Body of pancreas (tissue), 4 donors: Measurements from ENCODE around the gene ZNF771. TPM values are rescaled to one million over a fixed set of nuclear protein-coding genes. Genes with fewer than 3 reads are reported as not detected.
"Not testable (repeated sequence)": the region's sequence is repeated elsewhere in the genome, so short reads cannot be mapped to it uniquely, and the experiment has no call there.

ENCODE experiments used
- ATAC-seq: fragments of 150-250 bp; one replicate; pipeline ENCODE4 v1.9.1; 2016
- DNase-seq, 4 donors: peaks; one replicate each; pipeline ENCODE4 v3.0.0-alpha.2; 2019
- H3K27ac ChIP-seq, 4 donors: fragments of 200-600 bp; sonication (generic); 1 replicate in 3 of 4; 2 replicates in 1 of 4; pipeline versions ENCODE4 v1.5.1 to v1.6.1; 2016 to 2019; ENCODE audit warnings: mild to moderate bottlenecking in 1 of 4, mixed read lengths in 1 of 4, moderate library complexity in 1 of 4
- H3K27me3 ChIP-seq, 2 donors: fragments of 200-600 bp; sonication (generic); one replicate each; pipeline ENCODE4 v1.6.0; 2016; ENCODE audit warnings: mild to moderate bottlenecking in 1 of 2
- H3K36me3 ChIP-seq, 2 donors: fragments of 200-600 bp; sonication (generic); replicated peaks in 1 of 2; 2 replicates each; pipeline ENCODE4 v1.5.1; 2016; ENCODE audit warnings: low read depth in 2 of 2; ENCODE audit not compliant: insufficient read depth in 1 of 2
- H3K4me1 ChIP-seq: fragments of 200-600 bp; sonication (generic); one replicate; pipeline ENCODE4 v1.6.0; 2016
- H3K4me3 ChIP-seq, 2 donors: fragments of 200-600 bp; sonication (generic); 1 replicate in 1 of 2; 2 replicates in 1 of 2; pipeline ENCODE4 v1.5.1; 2016 to 2019
- H3K9me3 ChIP-seq, 3 donors: fragments of 200-600 bp; sonication (generic); 1 replicate in 2 of 3; 2 replicates in 1 of 3; pipeline ENCODE4 v1.5.1; 2016
- CTCF ChIP-seq, 7 experiments: fragments of 450-650 bp in 4 of 7; fragments of 200-600 bp in 3 of 7; sonication (generic) in 3 of 7; IDR thresholded peaks; one replicate each; pipeline ENCODE4 v1.5.1; 2016 to 2019; ENCODE audit warnings: antibody characterized with exemption in 7 of 7
- POLR2A ChIP-seq, 3 donors: fragments of 450-650 bp; IDR thresholded peaks; one replicate each; pipeline ENCODE4 v1.6.1; 2016; ENCODE audit warnings: antibody characterized with exemption in 3 of 3, mild to moderate bottlenecking in 2 of 3
- WGBS, 2 donors: methylation state at CpG; one replicate each; pipeline ENCODE4 v1.1.5; 2017; 5-methylcytosine and 5-hydroxymethylcytosine counted together
- intact Hi-C: fragments of 100-400 bp; cut with DNase I; formaldehyde crosslinking; loops from one replicate; pipeline ENCODE4 v1.15.1; 2023
- total RNA-seq, 2 donors: library from RNA; depleted of rRNA; stranded (reverse); fragments of >200 nt; gene quantifications; one replicate each; pipeline ENCODE4 v1.1.0, GENCODE V29; 2016

The ZNF771 gene
- total RNA-seq, 2 donors from 2014 or later: 16.6 to 18.8 TPM

- no peak for DNase-seq
- Histone ChIP-seq H3K27me3 (no peaks in the 10 kb centered on the region), H3K4me3 (no peak overlapping the region), H3K27ac (no peak overlapping the region), H3K9me3 (no peaks in the 10 kb centered on the region), H3K36me3 (no peaks in the 10 kb centered on the region), H3K4me1 (no peaks in the 10 kb centered on the region)
- WGBS, 2 donors: 85 to 86% methylated on average over 16 of the region's 16 CpGs
- intact Hi-C loops: loop anchor here (5.0 kb wide), 1 partner anchor 54 kb away; no protein-coding TSS in a partner anchor
- no peak for ATAC-seq
- TF ChIP-seq POLR2A (IDR thresholded peaks at IDR 0.05) (no peak), CTCF (IDR thresholded peaks at IDR 0.05) (no peak)
Observed at GRCh38 chr16:30457743-30458560, 50.5 kb downstream of the ZNF771 start.

- no peak for TF ChIP-seq CTCF (IDR thresholded peaks at IDR 0.05)
- TF ChIP-seq POLR2A (IDR thresholded peaks at IDR 0.05): no peak
- H3K36me3 ChIP-seq: no peaks in the 10 kb centered on the region
- no peak overlapping the region for H3K27ac ChIP-seq
- ATAC-seq (no peak), DNase-seq (peak in 2 of 4 donors; percentile 15 to 58)
- no peaks in the 10 kb centered on the region for H3K4me1 ChIP-seq
- H3K4me3 ChIP-seq: no peak overlapping the region
- intact Hi-C loops: loop anchor here (5.0 kb wide), 1 partner anchor 54 kb away; no protein-coding TSS in a partner anchor
- H3K9me3 ChIP-seq: no peaks in the 10 kb centered on the region
- no peaks in the 10 kb centered on the region for H3K27me3 ChIP-seq
- whole genome bisulfite sequencing, 2 donors: 69 to 81% methylated on average over 17 to 22 of the region's 22 CpGs
Observed at GRCh38 chr16:30458561-30459394, 51.4 kb downstream of the ZNF771 start.

GRCh38 chr16:30459456-30459855 lies 52.0 kb downstream of the ZNF771 start:
- Histone ChIP-seq H3K4me3 (no peak overlapping the region), H3K4me1 (no peaks in the 10 kb centered on the region), H3K9me3 (no peaks in the 10 kb centered on the region), H3K27me3 (no peaks in the 10 kb centered on the region), H3K36me3 (no peaks in the 10 kb centered on the region), H3K27ac (no peak overlapping the region)
- TF ChIP-seq CTCF (IDR thresholded peaks at IDR 0.05) (no peak), POLR2A (IDR thresholded peaks at IDR 0.05) (no peak)
- no peak for ATAC-seq
- no peak for DNase-seq
- 83 to 85% methylated on average over 11 of the region's 11 CpGs for WGBS, 2 donors
- intact Hi-C loops: loop anchor here (5.0 kb wide), 1 partner anchor 53 kb away; no protein-coding TSS in a partner anchor

DNA sequence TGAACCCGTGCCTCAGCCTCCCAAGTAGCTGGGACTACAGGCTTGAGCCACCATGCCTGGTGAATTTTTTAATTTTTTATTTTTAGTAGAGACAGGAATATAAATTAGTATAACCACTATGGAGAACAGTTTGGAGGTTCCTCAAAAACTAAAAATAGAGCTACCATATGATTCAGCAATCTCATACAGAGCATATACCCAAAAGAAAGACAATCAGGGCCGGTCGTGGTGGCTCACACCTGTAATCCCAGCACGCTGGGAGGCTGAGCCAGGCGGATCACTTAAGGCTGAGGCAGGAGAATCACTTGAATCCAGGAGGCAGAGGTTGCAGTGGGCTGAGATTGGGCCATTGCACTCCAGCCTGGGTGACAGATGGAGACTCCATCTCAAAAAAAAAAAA lies 54.0 kb downstream of the ZNF771 start:
- H3K4me3 ChIP-seq, DNase-seq, ATAC-seq, intact Hi-C loops, H3K4me1 ChIP-seq, H3K9me3 ChIP-seq, H3K27me3 ChIP-seq, H3K27ac ChIP-seq, H3K36me3 ChIP-seq: not testable (repeated sequence)
- whole genome bisulfite sequencing, 2 donors: 71 to 83% methylated on average over 5 of the region's 5 CpGs

GRCh38 chr16:30464078-30464477 lies 56.7 kb downstream of the ZNF771 start:
- DNase-seq (no peak), ATAC-seq (no peak)
- Histone ChIP-seq H3K4me1 (no peaks in the 10 kb centered on the region), H3K36me3 (no peaks in the 10 kb centered on the region), H3K4me3 (no peak overlapping the region), H3K27me3 (no peaks in the 10 kb centered on the region), H3K27ac (no peak overlapping the region), H3K9me3 (no peaks in the 10 kb centered on the region)
- intact Hi-C loops: no loop called here
- 83 to 89% methylated on average over 7 of the region's 7 CpGs for WGBS, 2 donors
- TF ChIP-seq CTCF (IDR thresholded peaks at IDR 0.05) (no peak), POLR2A (IDR thresholded peaks at IDR 0.05) (no peak)
